Activated gamma-delta T cell (primary cell): ENCODE data around the gene SEMA6B.
"Not testable (repeated sequence)": the region's sequence is repeated elsewhere in the genome, so short reads cannot be mapped to it uniquely, and the experiment has no call there.

Experiments
- DNase-seq: peaks from one replicate; lab custom pipeline; 2025; lab: John Stamatoyannopoulos, UW
- total RNA-seq, 2 donors: gene quantifications; one replicate each; lab custom pipeline; 2026; lab: John Stamatoyannopoulos, UW

Gene SEMA6B, protein sequence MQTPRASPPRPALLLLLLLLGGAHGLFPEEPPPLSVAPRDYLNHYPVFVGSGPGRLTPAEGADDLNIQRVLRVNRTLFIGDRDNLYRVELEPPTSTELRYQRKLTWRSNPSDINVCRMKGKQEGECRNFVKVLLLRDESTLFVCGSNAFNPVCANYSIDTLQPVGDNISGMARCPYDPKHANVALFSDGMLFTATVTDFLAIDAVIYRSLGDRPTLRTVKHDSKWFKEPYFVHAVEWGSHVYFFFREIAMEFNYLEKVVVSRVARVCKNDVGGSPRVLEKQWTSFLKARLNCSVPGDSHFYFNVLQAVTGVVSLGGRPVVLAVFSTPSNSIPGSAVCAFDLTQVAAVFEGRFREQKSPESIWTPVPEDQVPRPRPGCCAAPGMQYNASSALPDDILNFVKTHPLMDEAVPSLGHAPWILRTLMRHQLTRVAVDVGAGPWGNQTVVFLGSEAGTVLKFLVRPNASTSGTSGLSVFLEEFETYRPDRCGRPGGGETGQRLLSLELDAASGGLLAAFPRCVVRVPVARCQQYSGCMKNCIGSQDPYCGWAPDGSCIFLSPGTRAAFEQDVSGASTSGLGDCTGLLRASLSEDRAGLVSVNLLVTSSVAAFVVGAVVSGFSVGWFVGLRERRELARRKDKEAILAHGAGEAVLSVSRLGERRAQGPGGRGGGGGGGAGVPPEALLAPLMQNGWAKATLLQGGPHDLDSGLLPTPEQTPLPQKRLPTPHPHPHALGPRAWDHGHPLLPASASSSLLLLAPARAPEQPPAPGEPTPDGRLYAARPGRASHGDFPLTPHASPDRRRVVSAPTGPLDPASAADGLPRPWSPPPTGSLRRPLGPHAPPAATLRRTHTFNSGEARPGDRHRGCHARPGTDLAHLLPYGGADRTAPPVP
- 0 to 0.44 reads per million in 2 donors for total RNA-seq

GRCh38 chr19:4559569-4559968, at the start of gene SEMA6B:
Gene SEMA6B, minus strand, starts transcription at chr19:4559684. Its CDS starts 1,227 bp downstream, at chr19:4558457.
- no peak for DNase-seq

DNA sequence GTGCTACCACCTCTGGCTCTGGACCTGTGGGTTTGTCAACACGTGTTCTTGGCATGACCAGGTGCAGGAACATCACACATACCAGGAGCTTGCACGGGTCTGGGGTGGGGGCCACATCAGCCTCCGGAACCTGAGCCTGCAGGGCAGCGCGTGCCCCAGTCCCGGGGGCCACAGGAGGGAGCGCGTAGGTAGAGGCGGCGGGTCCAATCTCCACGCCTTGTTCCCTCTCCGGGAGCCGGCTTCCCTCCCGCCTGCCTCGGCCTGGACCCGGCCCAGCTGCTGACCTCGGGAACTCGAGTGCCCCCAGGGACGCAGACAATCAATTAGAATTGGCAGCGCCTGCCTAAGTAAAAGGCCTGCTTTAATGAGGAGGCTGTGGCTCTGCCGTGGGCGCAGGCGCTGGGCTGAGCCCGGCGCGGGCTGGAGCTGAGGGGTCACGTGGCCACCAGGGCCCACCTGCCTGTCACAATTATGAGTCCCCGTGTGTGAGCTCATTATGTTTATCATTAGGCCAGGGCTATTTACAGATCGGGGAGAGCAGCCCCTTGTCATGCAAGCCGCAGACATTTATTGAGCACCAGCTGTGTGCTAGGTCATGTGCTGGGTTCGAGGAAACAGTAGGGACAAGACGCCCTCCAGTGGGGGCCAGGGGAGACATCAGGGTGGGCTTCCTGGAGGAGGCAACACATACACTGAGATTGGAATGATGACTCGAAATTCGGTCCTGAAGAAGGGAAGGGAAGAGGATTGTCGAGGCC, 47.6 kb upstream of the SEMA6B start:
- no peak for DNase-seq

- no peak for DNase-seq
Measured at GRCh38 chr19:4606181-4606580, 46.7 kb upstream of the SEMA6B start.

DNA sequence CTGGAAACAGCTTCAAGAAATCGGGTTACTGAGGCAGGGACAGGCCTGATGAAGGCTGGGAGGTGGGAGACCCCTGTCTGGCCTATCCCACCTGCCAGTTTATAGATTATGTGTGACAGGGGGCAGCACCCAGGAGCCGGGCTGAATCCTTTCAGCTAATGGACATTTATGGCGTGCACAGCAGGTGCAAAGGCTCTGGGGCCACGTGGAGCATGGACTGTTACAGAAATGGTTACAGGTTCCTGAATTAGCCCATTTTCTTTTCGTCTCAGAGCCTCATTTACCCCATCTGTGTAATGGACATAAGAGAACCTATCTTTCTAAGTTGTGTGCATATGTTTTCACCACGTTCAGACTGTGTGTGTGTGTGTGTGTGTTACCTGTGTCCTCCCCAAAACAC, 45.4 kb upstream of the SEMA6B start:
- no peak for DNase-seq

- DNase-seq = no peak
Measured at GRCh38 chr19:4602915-4603314, 43.4 kb upstream of the SEMA6B start.

DNA sequence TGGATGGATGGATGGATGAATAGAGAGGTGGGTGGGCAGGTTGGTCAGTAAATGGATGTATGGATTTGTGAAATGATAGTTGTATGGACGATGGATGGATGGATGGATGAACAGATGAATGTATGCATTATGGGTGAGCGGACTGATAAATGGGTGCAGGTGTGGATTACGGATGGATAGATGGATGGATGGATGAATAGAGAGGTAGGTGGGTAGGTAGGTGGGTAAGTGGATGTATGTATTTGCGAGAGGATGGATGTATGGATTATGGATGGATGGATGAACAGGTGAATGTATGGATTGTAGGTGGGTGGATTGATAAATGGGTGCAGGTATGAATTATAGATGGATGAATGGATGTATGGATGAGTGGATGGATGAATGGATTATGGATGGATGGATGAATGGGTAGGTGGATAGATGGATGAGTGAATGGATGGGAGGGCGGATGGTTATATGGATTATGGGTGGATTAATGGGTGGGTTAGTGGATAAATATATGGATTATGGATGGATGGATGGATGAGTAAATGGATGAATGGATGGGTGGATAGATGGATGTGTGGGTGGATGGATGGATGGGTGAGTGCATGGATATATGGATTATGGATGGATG, 42.8 kb upstream of the SEMA6B start:
- DNase-seq = no peak

- no peak for DNase-seq
Measured at GRCh38 chr19:4600893-4601292, 41.4 kb upstream of the SEMA6B start.

GRCh38 chr19:4600082-4600481, 40.6 kb upstream of the SEMA6B start:
- no peak for DNase-seq

DNA sequence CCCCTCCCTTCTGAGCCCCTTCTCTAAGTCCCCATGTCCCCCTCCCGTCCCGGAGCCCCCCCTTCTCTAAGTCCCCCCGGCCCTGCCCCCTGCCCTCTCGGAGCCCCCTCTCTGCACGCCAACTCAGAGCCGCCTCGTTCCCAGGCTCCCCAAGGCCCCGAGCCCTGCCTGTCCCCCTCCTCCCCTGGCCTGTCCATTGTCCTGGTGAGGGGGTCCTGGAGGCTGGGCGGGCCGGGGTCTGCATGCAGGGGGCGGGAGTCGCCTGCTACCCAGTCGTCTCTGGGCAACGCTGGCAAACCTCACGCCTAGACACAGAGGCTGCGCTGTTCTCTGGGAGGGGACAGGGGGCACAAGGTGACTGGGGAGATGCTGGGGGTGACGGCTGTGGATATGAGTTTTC, 39.2 kb upstream of the SEMA6B start:
- DNase-seq = no peak

GRCh38 chr19:4597975-4598671, 38.6 kb upstream of the SEMA6B start:
- DNase-seq = no peak

DNA sequence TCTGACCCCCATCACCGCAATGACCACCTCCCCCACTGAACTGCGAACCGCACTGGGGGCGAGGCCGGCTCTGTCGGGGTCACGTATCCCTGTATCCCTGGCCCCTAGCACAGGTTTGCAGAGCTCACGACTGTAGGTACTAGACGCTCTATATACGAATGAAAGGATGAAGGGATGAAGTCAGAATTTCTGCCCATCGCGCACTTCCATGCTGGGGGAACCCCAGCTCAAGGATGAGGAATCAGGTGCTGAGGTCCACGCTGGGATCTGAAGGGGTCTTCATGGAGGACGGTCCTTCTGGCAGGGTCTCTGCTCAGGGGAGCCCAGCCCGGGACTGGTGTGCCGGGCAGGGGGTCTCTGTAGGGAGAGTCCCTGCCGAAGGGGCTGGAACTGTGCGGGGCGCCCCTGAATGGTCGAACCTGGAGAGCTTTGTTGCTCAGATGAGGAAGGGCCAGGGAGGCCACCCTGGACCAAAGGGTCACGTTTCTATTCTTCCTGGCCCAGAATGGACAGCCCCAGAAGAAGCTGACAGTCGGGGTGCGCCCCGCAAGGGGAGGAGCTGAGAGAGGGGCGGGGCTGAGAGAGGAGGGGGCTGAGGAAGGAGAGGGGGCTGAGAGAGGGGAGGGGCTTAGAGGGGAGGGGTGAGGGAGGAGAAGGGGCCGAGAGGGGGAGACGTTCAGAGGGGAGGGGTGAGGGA, 37.9 kb upstream of the SEMA6B start:
- DNase-seq = no peak

DNA sequence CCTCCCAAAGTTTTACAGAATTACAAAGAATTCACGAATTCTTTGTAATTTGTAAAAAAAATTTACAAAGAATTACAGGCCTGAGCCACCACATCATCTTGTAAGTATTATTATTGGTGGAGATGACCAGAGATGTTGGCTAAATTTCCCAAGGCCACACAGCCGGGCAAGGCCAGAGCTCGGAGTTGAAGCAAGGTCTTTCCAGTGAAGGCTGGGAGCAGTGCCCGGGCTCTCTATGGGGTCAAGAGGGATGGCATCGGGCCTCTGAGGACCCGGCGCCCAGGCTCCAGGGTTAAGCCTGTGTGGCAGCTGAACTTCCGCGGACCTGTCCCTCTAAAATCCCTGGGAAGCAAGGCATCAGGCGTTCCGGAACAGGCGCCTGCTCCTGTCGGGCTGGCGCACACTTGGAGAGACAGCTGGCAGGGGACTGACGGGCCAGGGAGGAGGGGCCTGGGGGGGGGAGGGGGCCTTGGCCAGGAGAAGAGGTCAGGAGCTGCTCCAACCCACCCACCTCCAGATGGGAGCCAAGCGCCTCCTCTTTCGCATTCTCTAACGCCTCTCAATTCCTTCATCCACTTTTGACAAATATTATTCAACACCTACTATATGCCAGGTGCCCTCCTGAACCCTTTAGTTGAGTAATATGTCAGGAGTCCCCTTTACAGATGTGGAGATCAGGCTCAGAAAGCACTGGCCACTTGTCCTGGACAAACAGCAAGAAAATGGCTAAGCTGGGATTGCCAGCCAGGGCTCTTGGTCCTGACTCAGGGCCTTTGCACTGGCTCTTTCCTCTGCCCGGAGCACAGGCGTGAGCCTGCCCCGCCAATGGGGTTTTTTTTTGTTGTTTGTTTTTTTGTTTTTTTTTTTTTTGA, 36.8 kb upstream of the SEMA6B start:
- no peak for DNase-seq

DNA sequence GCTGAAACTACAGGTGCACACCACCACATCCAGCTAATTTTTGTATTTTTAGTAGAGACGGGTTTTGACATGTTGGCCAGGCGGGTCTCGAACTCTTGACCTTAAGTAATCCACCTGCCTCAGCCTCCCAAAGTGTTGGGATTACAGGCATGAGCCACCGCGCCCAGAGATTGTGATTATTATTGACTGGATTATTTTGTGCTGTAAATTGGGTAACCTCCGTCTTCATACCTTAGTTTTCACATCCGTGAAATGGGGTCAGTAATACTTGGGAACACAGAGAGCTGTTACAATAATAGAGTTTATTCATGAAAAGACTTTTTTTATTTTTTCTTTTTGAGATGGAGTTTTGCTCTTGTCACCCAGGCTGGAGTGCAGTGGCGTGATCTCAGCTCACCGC, 35.7 kb upstream of the SEMA6B start:
- not testable (repeated sequence) for DNase-seq

- no peak for DNase-seq
Measured at GRCh38 chr19:4594201-4594600, 34.7 kb upstream of the SEMA6B start.

GRCh38 chr19:4593409-4593851, 33.9 kb upstream of the SEMA6B start:
- no peak for DNase-seq

GRCh38 chr19:4592445-4592844, 33.0 kb upstream of the SEMA6B start:
- DNase-seq = no peak

DNA sequence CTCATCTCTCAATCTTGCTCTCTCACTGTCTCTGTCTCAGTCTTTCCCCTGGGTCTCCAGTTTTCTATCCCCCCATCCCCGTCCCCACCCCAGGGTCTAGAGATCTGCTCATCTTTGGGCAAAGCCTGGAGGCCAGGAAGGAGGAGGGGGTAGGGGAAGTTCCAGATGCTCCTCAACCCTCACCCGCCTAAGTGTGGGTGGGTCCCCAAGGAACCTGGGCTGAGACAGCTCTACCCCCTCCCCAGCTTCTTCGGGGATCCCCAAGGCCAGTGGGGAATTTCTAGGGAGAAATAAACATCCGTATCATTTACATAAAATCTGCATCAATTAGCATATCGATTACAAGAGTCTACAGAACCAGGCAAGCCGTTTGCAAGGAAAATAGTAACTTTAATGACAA, 31.8 kb upstream of the SEMA6B start:
- DNase-seq = no peak

GRCh38 chr19:4590559-4590958, 31.1 kb upstream of the SEMA6B start:
- no peak for DNase-seq
